Osteoblast (primary cell): ENCODE measurements around the gene LPCAT1. TPM values are rescaled to one million over a fixed set of nuclear protein-coding genes. Genes with fewer than 3 reads are reported as not detected.

Experiments
- DNase-seq: peaks from one replicate; pipeline ENCODE4 v3.0.0; 2011; ENCODE audit warnings: low spot score, mixed read lengths; ENCODE audit not compliant: insufficient read length; ENCODE audit errors: missing footprints
- H2AFZ ChIP-seq: 2 replicates; pipeline ENCODE4 v1.6.0; 2011; ENCODE audit warnings: mild to moderate bottlenecking, low read length
- H3K27ac ChIP-seq: 2 replicates; pipeline ENCODE4 v1.5.1; 2011; ENCODE audit warnings: mild to moderate bottlenecking, low read depth, low read length, moderate library complexity
- H3K27me3 ChIP-seq: 2 replicates; pipeline ENCODE4 v1.6.0; 2012; ENCODE audit warnings: mild to moderate bottlenecking, control low read depth, inconsistent platforms, low read length, moderate library complexity; ENCODE audit not compliant: insufficient read depth
- H3K36me3 ChIP-seq: 2 replicates; pipeline ENCODE4 v1.5.1; 2011; ENCODE audit warnings: mild to moderate bottlenecking, low read length, control low read depth, moderate library complexity; ENCODE audit not compliant: insufficient read depth
- H3K4me1 ChIP-seq: 2 replicates; pipeline ENCODE4 v1.5.1; 2011; ENCODE audit warnings: mild to moderate bottlenecking, low read length, control low read depth, moderate library complexity; ENCODE audit not compliant: insufficient read depth
- H3K4me2 ChIP-seq: 2 replicates; pipeline ENCODE4 v1.6.0; 2011; ENCODE audit warnings: mild to moderate bottlenecking, low read length; ENCODE audit not compliant: insufficient read depth
- H3K4me3 ChIP-seq: fragments of 200-600 bp; sonication (generic); 3 replicates; pipeline ENCODE4 v1.5.1; 2012; ENCODE audit warnings: mild to moderate bottlenecking, low read length, inconsistent platforms; ENCODE audit not compliant: insufficient read depth
- H3K79me2 ChIP-seq: 2 replicates; pipeline ENCODE4 v1.6.0; 2012; ENCODE audit warnings: mild to moderate bottlenecking, low read length, control low read depth, inconsistent platforms; ENCODE audit not compliant: insufficient read depth
- H3K9me3 ChIP-seq: 2 replicates; pipeline ENCODE4 v1.5.1; 2011; ENCODE audit warnings: low read depth, low read length, control low read depth
- H4K20me1 ChIP-seq: 2 replicates; pipeline ENCODE4 v1.6.0; 2012; ENCODE audit warnings: mild to moderate bottlenecking, low read length, control low read depth; ENCODE audit not compliant: insufficient read depth
- total RNA-seq: library from RNA; depleted of rRNA; stranded (reverse); fragments of >200 nt; gene quantifications from 2 replicates; pipeline ENCODE4 v1.2.3, GENCODE V29; 2012
- TF ChIP-seq, protein P1 (sequence below): IDR thresholded peaks from 2 replicates; pipeline ENCODE4 v1.5.1; 2011; ENCODE audit warnings: mild to moderate bottlenecking, low read depth, low read length, moderate library complexity; ENCODE audit errors: extremely low read depth

The LPCAT1 gene
- total RNA-seq, 1 donor: 11.6 TPM

DNA sequence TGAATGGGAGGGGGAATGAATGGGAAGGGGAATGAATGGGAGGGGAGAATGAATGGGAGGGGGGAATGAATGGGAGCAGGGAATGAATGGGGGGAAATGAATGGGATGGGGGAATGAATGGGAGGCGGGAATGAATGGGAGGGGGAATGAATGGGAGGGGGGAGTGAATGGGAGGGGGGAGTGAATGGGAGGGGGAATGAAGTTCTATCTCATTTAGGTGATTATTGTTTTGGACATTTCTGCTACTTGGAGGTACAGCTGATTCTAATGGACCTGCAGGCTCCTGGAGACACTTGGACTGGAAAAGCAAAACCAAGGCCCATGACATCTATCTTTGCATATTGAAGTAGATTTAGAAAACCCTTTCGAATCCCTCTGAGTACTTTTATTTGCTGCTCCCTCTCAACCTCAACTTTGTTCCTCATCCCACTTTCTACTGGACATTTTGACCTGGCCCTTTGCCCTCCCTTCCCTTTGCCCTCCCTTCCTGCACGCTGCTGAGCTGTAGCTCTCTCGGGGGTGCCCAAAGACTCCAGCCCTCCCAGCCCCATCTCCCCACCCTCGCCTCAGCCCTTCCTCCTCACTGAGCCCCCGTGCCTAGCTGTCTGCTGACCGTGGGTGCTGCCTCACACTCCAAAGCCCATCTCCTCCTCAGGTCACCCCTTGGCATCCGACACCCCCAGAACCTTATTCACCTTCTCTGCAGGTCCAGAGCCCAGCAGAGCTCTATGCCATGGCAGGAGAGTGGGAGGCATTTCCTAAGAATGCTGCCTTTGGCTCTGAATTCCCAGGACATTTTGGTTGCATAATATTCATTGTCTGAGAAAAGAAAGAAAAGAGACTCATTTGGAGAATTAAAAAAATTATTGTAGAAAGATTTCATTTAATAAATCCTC, 19.9 kb upstream of the LPCAT1 start:
- TF ChIP-seq, protein P1, sequence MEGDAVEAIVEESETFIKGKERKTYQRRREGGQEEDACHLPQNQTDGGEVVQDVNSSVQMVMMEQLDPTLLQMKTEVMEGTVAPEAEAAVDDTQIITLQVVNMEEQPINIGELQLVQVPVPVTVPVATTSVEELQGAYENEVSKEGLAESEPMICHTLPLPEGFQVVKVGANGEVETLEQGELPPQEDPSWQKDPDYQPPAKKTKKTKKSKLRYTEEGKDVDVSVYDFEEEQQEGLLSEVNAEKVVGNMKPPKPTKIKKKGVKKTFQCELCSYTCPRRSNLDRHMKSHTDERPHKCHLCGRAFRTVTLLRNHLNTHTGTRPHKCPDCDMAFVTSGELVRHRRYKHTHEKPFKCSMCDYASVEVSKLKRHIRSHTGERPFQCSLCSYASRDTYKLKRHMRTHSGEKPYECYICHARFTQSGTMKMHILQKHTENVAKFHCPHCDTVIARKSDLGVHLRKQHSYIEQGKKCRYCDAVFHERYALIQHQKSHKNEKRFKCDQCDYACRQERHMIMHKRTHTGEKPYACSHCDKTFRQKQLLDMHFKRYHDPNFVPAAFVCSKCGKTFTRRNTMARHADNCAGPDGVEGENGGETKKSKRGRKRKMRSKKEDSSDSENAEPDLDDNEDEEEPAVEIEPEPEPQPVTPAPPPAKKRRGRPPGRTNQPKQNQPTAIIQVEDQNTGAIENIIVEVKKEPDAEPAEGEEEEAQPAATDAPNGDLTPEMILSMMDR: no peak
- no peak overlapping the region for H3K4me2 ChIP-seq
- no peak overlapping the region for H2AFZ ChIP-seq
- H3K79me2 ChIP-seq: no peaks in the 10 kb centered on the region
- peaks cover 7% of the 10 kb centered on the region for H3K4me1 ChIP-seq
- no peak overlapping the region for H3K27ac ChIP-seq
- no peaks in the 10 kb centered on the region for H4K20me1 ChIP-seq
- H3K27me3 ChIP-seq: peaks cover 14% of the 10 kb centered on the region
- no peaks in the 10 kb centered on the region for H3K36me3 ChIP-seq
- no peak overlapping the region for H3K4me3 ChIP-seq
- peak; percentile 56 for DNase-seq
- H3K9me3 ChIP-seq: no peaks in the 10 kb centered on the region

DNA sequence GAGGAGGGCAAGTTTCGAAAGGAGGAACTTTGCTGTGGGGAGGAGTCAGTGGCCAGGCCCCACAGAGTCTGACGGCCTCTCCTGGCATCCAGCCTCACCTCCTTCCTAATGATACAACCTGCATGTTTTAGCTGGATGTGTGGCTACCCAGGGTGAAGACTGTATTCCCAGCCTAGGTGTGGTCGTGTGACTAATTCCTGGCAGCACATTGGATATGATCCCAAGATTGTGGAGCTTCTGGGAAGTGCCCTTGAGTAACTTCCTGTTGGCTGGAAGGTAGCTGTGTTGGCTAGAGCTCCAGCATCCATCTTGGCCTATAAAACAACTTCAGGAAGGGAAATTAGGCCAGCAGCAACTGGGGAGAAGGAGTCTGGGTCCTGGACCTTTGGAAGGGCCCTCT, 19.0 kb upstream of the LPCAT1 start:
- H4K20me1 ChIP-seq: no peaks in the 10 kb centered on the region
- H3K4me2 ChIP-seq: no peak overlapping the region
- TF ChIP-seq, protein P1: no peak

DNA sequence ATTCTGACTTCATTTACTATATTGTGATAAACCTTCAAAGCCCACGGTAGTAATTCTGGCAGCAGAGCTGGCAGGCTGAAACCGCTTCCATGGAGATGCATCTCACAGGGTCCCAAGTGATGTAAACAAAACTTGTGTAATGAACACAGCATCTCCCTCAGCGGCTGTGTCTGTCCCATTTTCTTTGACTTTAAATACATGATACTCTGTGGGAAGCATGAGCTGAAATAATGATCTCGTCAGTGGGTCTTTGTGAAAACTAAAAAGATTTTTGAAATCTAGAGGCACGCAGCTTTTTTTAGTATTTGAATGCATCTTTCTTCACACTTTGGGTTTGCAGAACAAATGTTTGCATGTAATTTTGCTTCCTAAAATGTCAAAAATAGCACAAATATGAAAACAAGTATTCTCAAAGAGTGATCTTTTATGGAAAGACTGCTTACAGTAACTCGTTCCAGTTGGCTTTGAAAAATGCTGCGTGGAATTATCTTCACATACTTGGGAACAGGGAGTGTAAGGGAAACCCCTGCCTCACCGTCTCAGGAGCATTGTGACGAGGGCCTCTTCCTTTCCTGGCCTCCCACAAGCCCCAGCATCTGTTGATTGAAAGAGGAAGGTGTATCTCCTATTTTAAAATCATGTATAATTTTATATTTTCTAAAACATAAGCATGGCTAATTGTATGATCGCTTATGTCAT, 18.1 kb upstream of the LPCAT1 start:
- Histone ChIP-seq H2AFZ (no peak overlapping the region), H4K20me1 (no peaks in the 10 kb centered on the region), H3K36me3 (no peaks in the 10 kb centered on the region), H3K79me2 (no peaks in the 10 kb centered on the region), H3K4me1 (peaks cover 7% of the 10 kb centered on the region), H3K9me3 (no peaks in the 10 kb centered on the region), H3K27ac (no peak overlapping the region), H3K4me3 (no peak overlapping the region), H3K27me3 (peaks cover 6% of the 10 kb centered on the region), H3K4me2 (no peak overlapping the region)
- peak; percentile 77 for DNase-seq
- TF ChIP-seq, protein P1: no peak

More for the DNA sequence above, 19.0 kb upstream of the LPCAT1 start:
- Histone ChIP-seq H3K4me3 (no peak overlapping the region), H2AFZ (no peak overlapping the region), H3K27ac (no peak overlapping the region), H3K79me2 (no peaks in the 10 kb centered on the region), H3K4me1 (peaks cover 7% of the 10 kb centered on the region), H3K9me3 (no peaks in the 10 kb centered on the region), H3K36me3 (no peaks in the 10 kb centered on the region), H3K27me3 (peaks cover 10% of the 10 kb centered on the region)
- peak; percentile 85 for DNase-seq
